ENCODE results near the gene IFITM10. TPM values are rescaled to one million over a fixed set of nuclear protein-coding genes. Genes with fewer than 3 reads are reported as not detected.

The IFITM10 gene
- total and polyA plus RNA-seq, 10 of the 15 experiments (the other 5 are each of a cell fraction or from before 2014, with no cell fraction given): 0.04 to 0.27 TPM; not detected in 8

DNA sequence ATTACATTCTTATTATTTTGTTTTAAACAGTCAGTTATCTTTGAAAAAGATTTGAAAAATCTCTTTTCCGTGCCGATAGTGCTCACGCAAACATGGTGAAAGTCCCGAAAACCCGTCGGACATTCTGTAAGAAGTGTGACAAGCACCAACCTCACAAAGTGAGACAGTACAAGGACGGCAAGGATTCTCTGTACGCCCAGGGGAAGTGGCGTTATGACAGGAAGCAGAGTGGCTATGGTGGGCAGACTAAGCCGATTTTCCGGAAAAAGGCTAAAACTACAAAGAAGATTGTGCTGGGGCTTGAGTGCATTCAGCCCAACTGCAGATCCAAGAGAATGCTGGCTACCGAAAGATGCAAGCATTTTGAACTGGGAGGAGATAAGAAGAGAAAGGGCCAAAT, 42.1 kb upstream of the IFITM10 start:
- ChIA-PET SMC1A (ENCODE audit: uncharacterized antibody, unreplicated experiment) (no interaction called here), POLR2A (no interaction called here), RAD21 (ENCODE audit: unreplicated experiment) (no interaction called here), CTCF (no interaction called here)
- in situ Hi-C loops (cut with MboI): no loop called here
- no peak overlapping the region for H3K4me2 ChIP-seq (ENCODE audit: control insufficient read depth, insufficient read depth)
- no peak for FAIRE-seq
- no peak for DNase-seq (ENCODE audit: low read depth, low spot score)
- no peak overlapping the region for H3K27ac ChIP-seq (ENCODE audit: control insufficient read depth, insufficient read depth)
- H3K9me3 ChIP-seq (replicated peaks; ENCODE audit: control insufficient read depth, insufficient read depth, low read length): no peaks in the 10 kb centered on the region
- no peaks in the 10 kb centered on the region for H3K4me1 ChIP-seq (ENCODE audit: control insufficient read depth, insufficient read depth, low read length)
- no peaks in the 10 kb centered on the region for H3K79me2 ChIP-seq (ENCODE audit: control insufficient read depth, insufficient read depth, low read length)
- no TSS peak for BruUV-seq (replicated peaks)
- no peaks in the 10 kb centered on the region for H4K20me1 ChIP-seq (ENCODE audit: control insufficient read depth, insufficient read depth)
- ATAC-seq: no peak
- H3K36me3 ChIP-seq (ENCODE audit: control insufficient read depth in 2 of 2, insufficient read depth in 2 of 2, low read length in 1 of 2): no peaks in the 10 kb centered on the region
- H2AFZ ChIP-seq (ENCODE audit: control insufficient read depth, low read depth, low read length): no peak overlapping the region
- TF ChIP-seq ZNF384 (IDR thresholded peaks at IDR 0.05; ENCODE audit: borderline replicate concordance, low read depth, low read length): no peak
- no peak for TF ChIP-seq SRF (IDR thresholded peaks at IDR 0.05; ENCODE audit: low read depth in 2 of 2, low read length in 2 of 2)
- no peak for TF ChIP-seq EED (IDR thresholded peaks at IDR 0.05; ENCODE audit: low read depth)
- no peak for TF ChIP-seq E2F4 (IDR thresholded peaks at IDR 0.05; ENCODE audit: low read depth, low read length)
- no peak for TF ChIP-seq CREB1 (IDR thresholded peaks at IDR 0.05; ENCODE audit: low read depth)
- no peak for TF ChIP-seq ZBED1 (IDR thresholded peaks at IDR 0.05; ENCODE audit: borderline replicate concordance)
- TF ChIP-seq, protein P1, sequence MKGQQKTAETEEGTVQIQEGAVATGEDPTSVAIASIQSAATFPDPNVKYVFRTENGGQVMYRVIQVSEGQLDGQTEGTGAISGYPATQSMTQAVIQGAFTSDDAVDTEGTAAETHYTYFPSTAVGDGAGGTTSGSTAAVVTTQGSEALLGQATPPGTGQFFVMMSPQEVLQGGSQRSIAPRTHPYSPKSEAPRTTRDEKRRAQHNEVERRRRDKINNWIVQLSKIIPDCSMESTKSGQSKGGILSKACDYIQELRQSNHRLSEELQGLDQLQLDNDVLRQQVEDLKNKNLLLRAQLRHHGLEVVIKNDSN (IDR thresholded peaks at IDR 0.05; ENCODE audit: borderline replicate concordance, extremely low read length, insufficient read depth, low read depth, low read length): no peak
- no peak for TF ChIP-seq IRF5 (IDR thresholded peaks at IDR 0.05; ENCODE audit: borderline replicate concordance)
- no peak for TF ChIP-seq RFX5 (IDR thresholded peaks at IDR 0.05; ENCODE audit: low read depth, low read length)
- no peak for TF ChIP-seq NFYB (IDR thresholded peaks at IDR 0.05; ENCODE audit: insufficient read depth, low read depth, low read length)
- TF ChIP-seq SP1 (IDR thresholded peaks at IDR 0.05; ENCODE audit: low read depth, low read length): no peak
- no peak for TF ChIP-seq SREBF1 (IDR thresholded peaks at IDR 0.05; ENCODE audit: low read length)
- H3K9ac ChIP-seq (ENCODE audit: control insufficient read depth, insufficient read depth, low read length): no peak overlapping the region
- intact Hi-C loops (cut with micrococcal nuclease; ENCODE audit: unreplicated experiment): no loop called here
- WGBS (ENCODE audit: insufficient coverage, insufficient replicate concordance, low lambda C conversion rate, missing lambda C conversion rate): 63% methylated on average over 12 of the region's 12 CpGs
- H3K4me3 ChIP-seq: no peak overlapping the region
- H3K27me3 ChIP-seq (replicated peaks in 1 of 2; ENCODE audit: control insufficient read depth in 2 of 2, insufficient read depth in 2 of 2, low read length in 1 of 2): no peaks in the 10 kb centered on the region; a peak in 2 of 4 replicates

Data from GM12878 (cell line).